KG1 (cell line): ENCODE results near the gene SIK1.
"Not testable (repeated sequence)": the region's sequence is repeated elsewhere in the genome, so short reads cannot be mapped to it uniquely, and the experiment has no call there.

Experiments
- DNase-seq: peaks from one replicate; lab custom pipeline; 2025; lab: John Stamatoyannopoulos, UW

The SIK1 gene

DNA sequence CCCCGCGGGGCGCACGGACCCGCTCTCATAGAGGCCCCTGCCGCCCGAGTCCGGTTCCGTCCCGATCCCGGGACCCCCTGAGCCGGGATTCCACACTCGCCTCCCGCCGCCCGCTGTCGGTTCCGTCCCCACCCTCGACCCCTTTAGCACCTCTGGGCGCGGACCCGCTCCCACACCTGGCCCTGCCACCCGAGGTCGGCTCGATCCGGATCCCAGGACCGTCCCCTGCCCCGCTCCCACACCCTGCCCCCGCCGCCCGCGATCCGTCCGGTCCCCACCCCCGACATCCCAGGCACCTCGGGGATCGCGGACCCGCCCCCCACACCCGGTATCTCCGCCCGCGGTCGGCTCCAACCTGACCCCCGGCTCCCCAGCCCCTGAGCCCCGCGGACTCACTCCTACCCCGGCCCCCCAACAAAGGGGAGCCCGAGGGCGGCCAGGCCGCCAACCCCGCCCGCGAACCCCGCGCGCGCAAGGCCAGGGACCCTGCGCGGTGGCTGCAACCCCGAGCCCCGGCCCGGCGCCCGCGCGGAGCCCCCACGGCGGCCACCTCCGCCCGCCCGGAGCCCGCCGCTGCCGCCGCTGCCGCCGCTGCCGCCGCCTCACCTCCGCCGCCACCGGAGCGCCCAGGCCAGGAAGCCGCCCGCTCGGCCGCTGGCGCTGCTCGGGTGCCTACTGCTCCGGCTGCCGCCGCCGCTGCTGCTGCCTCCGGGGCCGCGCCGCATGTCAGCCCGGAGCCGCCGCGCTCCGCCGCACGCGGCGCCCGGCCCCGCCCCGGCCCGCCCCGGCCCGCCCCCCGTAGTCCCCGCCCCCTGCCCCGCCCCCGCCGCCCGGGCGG is at the start of gene SIK1:
SIK1 (minus strand) TSS at position 728 of the 838 bp plus-strand sequence. CDS start 953 bp downstream, outside the sequence.
- not testable (repeated sequence) for DNase-seq

- not testable (repeated sequence) for DNase-seq
Observed at GRCh38 chr21:43471597-43472242, 44.8 kb upstream of the SIK1 start.

DNA sequence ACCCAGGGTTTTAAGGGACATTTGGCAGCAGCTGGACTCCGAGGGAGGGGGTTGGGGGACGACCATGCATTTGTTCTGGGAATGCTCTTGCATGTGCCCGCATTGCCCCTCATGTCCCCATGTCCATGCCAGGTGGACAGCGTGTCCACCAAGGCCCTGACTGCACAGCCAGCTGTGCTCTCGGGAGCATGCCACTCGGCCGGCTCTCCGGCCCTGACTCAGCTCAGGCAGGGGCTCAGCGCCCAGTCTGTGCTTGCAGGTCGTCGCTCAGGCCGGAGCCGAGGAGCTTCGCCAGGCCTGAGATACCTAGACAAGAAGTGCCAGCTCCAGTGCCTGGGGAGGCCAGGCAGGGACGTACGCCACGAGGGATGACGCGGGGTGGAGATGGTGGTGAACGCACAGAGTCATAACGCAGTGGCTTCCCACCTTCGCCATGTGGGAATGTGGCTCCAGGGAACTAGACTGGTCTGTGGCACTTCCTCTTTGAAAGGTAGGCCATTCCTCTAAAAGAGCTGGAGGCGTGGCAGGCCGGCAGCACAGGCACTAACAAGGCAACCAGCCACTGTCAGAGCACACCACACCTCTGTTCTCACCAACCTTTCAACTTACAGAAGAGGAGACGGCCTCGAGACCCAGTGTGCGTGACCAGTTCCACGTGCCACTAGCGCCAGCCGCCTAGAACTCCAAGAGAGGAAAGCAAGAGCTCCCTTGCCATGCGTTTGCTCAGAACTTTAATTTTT is 43.0 kb upstream of the SIK1 start:
- not testable (repeated sequence) for DNase-seq

GRCh38 chr21:43467785-43468184 is 40.9 kb upstream of the SIK1 start:
- no peak for DNase-seq

GRCh38 chr21:43465159-43465558 is 38.2 kb upstream of the SIK1 start:
- not testable (repeated sequence) for DNase-seq

GRCh38 chr21:43463498-43464261 is 36.7 kb upstream of the SIK1 start:
- DNase-seq, result not testable (repeated sequence)

DNA sequence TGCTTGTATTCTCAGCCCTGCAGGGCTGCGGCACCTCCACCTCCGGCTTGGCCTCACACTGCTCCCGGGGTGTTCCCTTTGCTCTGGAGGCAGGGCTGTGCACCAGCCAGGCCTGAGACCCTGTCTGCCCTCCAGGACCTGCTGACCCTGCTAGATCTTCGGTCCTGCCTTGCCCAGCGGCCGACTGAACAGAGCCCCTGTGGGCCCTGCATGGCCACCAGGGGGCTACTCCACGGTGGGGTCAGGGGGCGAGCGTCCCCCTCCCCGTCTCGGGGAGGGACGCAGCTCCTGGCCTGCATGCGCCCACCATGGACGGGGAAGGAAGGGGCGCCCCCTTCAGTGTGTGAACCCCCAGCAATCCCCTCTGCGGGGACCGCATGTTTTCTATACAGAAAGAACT is 36.0 kb upstream of the SIK1 start:
- DNase-seq, result not testable (repeated sequence)

DNA sequence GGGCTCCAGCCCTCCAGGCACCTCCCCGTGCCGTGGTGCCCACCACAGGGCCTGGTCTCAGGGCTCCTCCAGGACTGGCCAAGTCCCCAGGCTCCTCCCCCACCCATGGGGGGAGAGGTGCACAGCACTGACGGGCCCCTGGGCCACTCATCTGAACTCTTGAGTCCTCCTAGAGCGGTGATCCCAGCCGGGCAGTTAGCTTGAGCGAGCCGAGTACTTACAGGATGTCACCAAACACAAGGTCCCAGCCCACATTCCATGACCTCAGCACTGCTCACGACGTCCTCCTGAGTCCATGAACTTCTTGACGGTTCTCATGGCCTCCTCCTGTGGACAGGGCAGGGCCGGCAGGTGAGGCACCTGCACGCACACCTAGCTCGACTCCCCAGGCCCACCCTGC is 33.5 kb upstream of the SIK1 start:
- not testable (repeated sequence) for DNase-seq

DNA sequence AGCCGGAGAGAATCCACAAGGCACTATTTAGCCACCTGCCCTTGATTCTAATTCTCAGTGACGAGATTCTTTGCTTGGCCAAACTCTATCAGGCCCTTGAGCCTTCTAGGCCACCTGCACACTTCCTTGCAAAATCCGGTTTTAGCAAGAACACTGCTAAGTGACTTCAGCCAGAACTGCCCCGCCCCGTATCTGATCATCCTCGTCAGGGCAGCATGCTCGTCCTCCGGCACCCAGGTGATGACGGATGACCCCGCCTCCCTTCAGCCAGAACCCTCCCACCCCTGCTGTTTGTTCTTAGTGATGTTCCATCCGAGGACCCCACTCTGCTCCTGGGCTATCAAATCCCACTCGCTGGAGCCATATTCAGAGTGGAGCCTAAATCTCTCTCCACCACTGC is 32.1 kb upstream of the SIK1 start:
- not testable (repeated sequence) for DNase-seq

DNA sequence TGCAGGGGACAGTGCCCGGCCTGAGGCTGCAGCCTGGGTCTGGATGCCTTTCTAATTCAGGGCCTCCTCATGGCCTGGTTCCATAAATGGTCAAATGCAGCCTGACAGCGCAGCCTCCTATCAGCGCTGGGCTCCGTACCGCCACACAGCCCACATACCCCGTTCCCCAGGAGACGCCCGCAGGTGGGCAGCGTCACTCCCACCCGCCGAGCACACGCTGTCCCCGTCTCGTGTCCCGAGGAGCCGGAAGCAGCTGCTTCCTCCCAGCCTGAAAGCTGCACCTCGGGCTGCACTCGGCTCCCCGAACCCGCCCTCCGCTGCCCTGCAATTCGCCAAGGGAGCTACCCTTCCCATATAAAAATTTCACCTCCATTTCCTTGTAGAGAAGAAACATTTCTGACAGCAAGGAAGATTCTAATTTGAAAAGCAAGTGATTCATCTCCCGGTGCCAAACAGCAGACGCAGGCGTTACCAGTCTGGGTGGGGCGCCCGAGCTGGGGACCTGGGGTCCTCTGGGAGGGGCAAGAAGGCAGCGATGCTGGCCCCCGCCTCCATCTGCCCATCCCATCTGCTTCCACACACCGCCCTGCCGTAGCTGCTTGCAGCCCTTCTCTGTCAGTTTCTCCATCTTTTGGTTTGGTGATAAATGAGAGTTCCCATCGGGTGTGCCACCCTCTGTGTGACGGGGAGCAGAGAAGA is 29.8 kb upstream of the SIK1 start:
- not testable (repeated sequence) for DNase-seq

- not testable (repeated sequence) for DNase-seq
Observed at GRCh38 chr21:43455717-43456116, 28.8 kb upstream of the SIK1 start.

DNA sequence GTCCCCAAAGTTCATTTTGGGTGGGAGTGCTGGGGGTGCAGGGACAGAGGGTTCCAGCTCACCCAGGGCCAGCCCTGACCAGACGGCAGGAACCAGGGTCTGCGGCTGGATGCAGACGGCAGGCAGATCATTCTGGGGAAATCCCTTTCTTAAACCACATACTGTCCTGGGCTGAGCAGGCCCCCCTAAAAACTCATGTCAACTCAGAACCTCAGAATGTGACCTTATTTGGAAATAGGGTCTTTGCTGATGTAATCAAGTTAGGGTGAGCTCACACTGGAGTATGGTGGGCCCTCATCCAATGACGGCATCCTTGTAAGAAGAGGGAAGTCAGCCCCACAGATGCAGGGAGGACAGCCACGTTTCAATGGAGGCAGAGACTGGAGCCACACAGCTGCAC is 27.2 kb upstream of the SIK1 start:
- DNase-seq, result not testable (repeated sequence)

DNA sequence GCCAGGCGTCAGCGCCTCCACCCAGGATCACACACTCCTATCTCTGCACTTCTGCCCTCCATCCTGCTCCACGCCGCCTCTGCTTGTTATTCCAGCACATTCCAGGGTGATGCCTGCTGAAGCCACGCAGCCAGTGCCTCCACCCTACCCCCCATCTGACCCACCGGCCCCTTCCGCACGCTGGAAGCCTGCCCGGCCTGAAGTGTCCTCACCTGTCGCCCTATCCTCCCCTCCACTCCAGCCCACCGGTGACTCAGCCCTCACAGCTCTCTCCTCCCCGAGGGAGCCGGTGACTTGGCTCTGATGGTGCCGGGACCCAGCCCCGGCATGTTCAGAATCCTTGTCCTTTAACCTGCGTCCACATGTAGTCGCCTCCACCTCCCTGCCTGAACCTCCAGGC is 24.9 kb upstream of the SIK1 start:
- DNase-seq, result not testable (repeated sequence)

DNA sequence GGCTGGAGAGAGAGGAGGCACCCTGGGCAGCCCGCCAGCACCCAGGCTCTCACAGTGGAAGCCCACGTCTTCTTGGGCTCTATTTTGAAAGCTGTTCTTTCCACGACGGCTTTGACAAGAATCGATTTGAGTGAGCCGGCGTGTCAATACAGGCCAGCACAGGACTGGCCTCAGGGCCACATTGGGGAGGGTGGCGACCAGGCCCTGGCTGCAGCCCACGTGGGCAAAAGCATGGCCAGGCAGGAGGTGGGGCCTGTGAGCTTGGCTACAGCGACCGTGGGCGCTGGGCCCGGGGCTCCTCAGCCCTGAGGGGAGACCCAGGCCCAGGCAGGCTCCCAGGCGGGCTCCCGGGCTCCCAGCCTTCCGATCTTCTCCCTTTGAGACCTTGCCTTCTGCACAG is 23.4 kb upstream of the SIK1 start:
- DNase-seq, result not testable (repeated sequence)

DNA sequence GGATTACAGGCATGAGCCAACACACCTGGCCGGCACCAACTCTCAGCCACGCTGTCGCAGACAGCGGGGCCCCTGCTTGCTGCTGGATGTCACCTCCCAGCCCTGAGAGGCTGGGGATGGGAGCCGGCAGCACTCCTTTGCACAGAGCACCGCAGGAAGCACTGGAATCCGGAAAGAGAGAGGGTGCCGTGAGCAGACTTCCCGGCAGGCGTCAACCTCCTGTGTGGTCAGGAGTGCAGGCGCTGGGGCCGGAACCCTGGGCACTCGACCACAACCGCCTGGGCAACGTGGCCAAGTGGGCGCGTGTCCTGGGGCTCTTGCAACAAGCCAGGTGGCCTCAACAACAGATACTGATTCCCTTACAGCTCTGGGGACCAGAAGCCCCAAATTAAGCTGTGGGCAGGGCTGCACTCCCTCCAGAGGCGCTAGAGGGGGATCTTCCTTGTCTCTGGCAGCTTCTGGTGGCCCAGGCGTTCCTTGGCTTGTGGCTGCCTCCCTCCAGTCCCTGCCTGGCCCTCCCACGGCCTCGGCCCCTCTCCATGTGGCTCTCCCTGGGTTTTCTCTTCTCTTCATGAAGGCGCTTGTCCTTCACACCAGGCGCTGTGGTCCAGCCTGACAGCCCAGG is 20.5 kb upstream of the SIK1 start:
- not testable (repeated sequence) for DNase-seq

- DNase-seq, result not testable (repeated sequence)
Observed at GRCh38 chr21:43446277-43446932, 19.5 kb upstream of the SIK1 start.

- not testable (repeated sequence) for DNase-seq
Observed at GRCh38 chr21:43444524-43444923, 17.6 kb upstream of the SIK1 start.

DNA sequence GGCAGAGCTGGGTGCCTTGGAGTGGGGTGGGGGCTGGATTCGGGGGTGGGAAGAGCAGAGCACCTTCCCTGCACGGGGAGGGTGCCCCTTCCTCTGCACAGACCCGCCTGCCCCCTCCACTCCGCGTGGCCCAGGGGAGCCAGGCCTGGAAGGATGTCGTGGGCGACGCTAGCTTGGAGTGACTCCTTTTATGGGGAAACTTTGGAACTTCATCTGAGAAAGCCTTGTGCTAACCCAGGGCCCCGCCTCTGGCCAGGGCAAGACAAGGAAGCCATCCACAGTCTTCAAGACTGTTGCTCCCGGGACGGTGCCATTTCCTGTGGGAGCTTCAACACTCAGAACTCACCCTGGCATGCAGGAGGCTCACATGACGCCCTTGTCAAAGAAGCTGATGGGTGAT is 15.6 kb upstream of the SIK1 start:
- DNase-seq, result not testable (repeated sequence)

DNA sequence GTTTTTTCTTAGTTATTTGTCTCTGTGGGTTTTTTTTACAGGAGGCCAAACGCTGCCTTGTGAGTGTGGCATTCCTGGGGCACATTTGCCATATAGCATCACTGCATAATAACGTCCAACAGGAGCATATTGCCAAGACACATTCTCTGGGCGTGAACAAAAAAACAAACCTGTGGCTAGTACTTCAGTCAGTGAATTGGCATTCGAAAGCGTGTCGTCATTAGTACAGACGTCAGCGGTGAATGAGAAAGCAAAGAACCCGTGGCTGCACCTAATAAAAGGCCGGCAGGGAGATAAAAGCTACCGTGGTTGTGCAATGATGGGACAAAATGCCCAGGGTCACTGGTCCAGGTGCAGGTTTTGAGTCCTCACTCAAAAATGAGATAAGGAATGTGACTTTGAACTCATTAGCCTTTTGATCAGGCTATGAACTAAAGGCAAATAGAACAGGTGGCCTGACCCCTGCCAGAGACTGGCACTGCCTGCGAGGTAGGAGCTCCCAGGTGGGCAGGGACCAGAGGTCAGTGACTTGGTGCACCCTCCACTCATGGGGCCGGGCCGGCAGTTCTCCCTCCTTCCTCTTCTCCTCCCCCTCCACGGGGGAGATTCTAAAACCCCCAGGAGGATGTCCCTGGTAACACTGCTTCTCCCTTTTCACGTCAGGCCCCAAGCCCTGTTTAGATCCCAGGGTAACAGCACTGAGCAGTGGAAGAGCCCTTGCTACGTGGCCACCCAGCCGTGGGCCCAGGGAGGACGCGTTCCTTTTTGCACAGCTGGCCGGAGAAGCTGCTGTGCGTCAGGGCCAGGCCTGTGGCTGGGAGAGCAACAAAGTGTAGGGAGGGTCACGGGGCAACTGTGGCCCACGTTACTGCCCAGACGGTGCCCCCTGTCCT is 14.2 kb upstream of the SIK1 start:
- DNase-seq, result not testable (repeated sequence)
